CD1c-positive myeloid dendritic cell (primary cell): Measurements from ENCODE around the gene SPAG9.

Experiments used
- DNase-seq: peaks from one replicate; pipeline ENCODE4 v3.0.0-alpha.2; 2016; ENCODE audit errors: extremely low spot score

Gene SPAG9

DNA sequence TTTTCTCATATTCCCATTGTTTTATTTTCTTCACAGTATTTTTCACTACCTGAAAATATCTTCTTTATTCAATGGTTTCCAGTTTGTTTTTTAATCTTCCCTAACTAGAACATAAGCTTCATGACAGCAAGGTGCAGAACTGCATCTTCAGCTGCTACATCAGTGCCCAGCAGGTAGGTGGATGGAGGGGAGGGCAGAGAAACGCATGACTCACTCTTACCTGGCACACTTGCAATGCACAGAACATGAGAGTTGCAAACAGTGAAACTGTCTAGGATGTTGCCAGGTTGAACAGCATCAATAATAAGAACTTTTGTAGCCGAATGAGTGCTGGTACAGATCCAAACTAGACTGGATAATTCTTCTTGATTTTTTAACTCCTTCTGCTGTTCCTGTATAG lies 127.1 kb downstream of the SPAG9 start:
- DNase-seq: no peak

DNA sequence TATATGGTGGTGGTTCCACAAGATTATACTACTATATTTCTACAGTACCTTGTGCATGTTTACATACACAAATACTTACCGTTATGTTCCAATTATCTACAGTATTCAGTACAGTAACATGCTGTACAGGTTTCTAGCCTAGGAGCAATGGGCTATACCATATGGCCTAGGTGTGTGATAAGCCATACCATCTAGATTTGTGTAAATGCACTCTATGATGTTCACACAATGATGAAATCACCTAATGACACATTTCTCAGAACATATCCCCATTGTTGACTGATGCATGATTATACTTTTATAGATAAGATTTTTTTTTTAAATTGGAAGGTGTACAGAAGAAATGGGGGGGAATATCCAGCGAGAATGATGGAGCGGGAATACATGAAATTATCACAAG lies 131.5 kb downstream of the SPAG9 start:
- no peak for DNase-seq

DNA sequence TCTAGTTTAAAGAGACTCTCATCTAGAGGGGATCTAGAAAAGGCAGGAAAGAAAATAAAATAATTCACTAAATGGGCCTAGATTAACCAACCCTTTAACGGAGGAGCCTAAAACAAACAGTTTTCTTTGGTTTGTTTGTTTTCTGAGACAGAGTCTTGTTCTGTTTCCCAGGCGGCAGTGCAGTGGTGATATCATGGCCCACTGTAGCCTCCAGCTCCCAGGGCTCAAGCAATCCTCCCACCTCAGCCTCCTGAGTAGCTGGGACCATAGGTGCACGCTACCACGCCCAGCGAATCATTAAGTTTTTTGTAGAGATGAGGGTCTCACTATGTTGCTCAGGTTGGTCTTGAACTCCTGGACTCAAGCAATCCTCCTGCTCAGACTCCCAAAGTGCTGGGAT lies 132.2 kb downstream of the SPAG9 start:
- DNase-seq: no peak

DNA sequence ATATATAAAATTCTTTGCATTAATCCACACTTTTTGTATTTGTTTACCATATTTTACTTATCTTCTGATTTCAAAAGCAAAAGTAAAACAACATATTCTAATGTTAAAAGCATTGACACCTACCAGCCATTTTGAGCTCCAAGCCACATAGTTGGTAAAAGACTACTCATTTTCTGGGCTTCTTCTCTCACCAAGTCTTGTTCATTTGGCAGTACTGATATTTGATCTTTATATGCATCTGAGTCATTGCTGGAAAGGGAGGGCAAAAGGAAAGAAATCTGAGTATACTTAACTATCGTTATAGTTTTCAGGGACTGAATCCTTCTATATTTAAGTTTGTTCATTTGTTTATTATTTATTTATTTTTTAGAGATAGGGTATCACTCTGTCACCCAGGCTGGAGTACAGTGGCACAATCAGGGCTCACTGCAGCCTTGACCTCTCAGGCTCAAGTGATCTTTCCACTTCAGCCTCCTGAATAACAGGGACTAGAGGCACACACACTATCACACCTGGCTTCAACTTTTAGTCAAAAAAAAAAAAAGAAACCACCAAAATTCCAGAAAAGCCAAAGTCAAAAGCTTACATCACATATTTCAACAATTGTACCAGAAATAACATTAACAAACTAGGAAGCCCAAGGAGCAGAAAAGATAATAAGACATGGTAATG lies 133.5 kb downstream of the SPAG9 start:
- no peak for DNase-seq

DNA sequence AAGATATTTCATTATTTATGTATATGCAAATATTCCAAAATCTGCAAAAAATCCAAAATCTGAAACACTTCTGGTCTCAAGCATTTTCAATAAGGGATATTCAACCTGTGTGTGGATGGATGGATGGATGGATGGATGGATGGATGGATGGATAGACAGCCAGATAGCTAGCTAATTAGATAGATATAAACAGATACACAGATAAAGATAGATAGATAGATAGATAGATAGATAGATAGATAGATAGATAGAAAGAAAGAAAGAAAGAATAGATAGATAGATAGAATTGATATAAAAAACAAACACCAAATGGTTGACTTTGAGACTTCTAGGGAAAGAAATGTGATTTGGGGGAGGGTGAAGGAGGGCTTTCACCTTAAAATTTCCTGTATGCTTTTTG lies 139.4 kb downstream of the SPAG9 start:
- DNase-seq: no peak

DNA sequence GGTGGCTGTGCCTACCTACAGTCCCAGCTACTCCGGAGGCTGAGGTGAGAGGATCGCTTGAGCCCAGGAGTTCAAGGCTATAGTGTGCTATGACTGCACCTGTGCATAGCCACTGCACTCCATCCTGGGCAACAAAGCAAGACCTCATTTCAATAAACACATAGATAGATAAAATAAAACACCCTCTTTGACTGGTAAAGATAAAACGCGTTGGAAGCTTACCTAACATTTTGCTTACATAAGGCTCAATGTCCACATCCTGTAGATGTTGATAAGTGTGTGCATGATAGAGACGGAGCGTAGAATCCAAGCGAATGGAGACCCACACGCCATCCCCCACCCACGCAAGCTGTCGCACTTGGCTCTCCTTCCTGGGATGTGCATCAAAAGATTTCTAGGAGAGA lies 141.1 kb downstream of the SPAG9 start:
- DNase-seq: no peak

DNA sequence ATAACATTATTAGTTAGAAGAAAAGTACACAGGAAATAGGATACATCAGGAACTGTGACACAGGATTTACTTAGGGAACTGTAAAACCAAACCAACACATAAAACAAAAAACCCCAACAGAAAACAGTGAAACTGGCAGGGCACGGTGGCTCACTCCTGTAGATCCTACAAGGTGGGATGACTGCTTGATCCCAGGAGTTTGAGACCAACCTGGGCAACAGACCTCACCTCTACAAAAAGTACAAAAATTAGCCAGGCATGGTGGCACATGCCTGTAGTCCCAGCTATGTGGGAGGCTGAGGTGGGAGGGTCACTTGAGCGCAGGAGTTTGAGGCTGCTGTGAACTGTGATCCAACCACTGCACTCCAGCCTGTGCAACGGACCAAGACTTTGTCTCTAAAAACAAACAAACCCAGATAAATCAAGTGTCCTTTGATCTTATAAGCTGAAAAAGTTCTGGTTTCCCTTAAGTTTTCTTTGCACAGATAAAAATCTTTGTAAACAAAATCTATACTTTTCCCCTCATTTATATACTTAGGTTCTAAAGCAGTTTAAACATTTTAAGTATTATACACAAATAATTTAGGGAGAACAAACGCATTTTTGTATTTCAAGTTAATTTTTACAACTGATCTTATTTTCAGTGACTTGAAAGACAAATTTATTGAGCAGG lies 143.0 kb downstream of the SPAG9 start:
- DNase-seq: no peak

DNA sequence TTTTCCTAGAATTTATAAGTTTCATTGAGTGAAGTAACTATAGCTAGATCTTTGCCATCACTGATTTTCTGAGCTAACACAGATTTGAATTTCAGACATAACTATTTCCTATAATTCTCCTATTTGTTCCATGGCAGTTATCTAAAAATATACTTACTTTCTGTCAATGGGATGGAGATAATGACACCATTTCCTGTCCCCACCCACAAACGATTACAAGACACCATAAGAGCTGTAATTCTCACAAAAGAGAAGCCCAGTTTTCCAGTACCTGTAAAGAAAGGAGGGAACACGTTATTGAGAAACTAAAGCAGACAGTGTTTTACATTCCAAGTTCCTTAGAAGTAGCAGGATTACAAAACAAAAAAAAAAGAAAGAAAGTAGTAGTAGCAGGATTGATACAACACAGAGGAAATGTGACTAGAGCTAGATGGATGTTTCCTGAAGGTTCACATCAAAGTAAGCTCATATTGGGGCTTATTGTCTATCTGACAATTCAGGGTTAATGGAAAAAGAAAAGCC lies 143.7 kb downstream of the SPAG9 start:
- no peak for DNase-seq

DNA sequence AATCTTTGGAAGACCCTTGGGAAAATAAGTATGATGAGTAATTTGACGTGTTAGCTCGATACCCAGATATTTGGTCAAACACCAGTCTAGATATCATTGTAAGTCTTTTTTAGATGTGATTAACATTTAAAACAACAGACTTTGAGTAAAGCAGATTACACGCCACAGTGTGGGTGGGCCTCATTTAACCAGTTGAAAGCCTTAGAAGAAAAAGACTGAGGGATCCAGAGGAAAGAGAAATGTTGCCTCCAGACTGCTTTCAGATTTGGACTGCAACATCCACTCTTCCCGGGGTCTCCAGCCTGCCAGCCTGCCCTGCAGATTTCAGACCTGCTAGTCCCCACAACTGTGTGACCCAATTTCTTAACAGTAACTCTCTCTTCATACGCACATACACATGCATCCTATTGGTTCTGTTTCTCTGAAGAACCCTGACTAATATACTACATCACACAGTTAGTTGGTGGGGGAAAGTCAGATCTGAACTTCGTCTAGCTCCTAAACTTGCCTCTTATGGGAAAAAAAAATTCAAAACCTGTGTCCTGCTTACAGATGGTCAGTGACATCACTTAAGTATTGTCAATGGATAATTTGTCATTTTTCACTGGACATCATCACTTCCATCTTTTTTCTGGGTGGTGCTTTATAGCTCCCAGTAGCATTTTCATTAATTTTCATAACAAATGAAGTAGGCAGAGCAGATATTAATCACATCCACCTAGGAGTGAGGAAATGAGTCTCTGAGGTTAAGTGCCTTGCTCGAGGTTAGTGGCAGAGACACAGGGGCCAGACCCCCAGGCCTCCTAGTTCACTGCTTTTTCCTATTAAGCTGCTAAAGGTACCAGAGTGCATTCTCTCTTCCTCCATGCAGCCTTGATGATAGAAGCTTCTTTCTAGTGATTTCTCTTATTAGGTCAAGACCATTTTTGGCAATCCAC lies 146.8 kb downstream of the SPAG9 start:
- no peak for DNase-seq

DNA sequence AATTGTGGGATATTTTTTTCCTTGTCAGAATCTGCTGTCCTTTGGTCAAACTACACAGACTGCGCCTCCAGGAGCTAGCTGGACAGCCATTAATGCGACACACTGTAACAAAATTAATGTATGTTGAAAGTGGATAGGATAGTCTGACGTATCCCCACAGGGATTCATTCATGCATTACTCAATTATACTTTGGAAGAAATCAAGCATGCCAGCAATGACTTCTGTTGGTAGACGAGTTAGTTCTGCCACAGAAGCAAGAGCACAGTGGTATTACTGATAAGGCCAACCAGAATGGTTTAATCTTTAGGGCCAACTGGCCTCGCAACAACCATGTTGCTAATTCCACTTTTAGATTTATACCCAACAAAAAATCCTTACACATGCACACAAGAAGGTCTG lies 148.1 kb downstream of the SPAG9 start:
- no peak for DNase-seq

DNA sequence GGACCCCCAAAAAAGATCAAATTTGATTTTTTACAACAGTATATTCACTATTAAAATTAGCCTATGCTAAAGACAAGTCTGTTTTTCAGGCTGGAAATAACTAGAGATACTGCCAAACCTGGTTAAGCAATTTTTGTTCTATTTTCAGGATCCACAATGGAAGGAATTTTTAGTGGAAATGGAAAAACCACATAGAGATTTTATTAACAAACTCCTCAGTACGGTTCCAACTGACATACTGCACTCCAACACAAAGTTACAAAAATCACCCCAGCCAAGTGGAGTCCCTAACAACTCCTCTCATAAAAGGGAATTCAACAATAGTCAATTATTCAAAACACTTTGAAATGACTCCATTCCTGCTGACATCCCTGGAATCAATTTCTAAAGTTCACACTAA lies 152.9 kb downstream of the SPAG9 start:
- no peak for DNase-seq

DNA sequence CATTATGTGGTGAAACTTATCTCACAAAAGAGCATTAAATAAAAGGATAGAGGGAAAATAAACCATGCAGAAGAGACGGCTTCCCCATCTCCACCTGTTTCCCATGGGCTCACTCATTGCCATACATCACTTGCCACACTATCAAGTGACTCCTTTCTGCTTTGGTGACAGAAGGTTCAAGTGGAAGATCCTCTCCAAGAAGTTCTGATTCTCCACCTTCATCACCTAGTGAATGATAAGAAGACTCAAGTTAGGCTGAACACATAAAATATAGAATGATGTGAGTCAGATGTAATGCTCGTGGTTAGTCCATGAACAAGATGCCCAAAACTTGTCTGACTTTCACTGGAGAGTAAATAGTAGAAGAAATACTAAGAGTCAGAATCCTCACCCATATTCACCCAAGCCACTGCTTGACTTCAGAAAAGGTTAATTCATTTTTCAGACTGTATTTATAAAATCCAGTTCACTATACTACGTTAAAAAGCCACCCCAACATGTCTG lies 154.5 kb downstream of the SPAG9 start:
- DNase-seq: no peak

DNA sequence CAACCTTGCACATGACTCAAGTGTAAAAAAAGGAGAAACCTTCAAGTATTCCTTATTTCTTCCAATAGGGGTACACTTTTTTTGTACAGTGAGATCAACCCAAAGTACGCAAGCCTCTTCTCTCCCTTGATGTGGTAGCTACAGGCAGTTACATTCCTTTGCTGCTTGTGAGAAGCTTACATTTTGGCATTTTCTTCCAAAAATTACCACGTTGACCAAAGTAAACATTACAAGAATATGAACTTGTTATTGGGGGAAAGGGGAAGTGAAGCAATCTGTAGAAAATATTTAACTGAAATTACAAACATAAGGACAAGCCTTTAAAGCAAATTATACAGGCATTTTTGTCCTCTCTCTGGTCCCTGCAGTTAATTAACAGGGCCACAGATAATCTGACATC lies 157.5 kb downstream of the SPAG9 start:
- no peak for DNase-seq

DNA sequence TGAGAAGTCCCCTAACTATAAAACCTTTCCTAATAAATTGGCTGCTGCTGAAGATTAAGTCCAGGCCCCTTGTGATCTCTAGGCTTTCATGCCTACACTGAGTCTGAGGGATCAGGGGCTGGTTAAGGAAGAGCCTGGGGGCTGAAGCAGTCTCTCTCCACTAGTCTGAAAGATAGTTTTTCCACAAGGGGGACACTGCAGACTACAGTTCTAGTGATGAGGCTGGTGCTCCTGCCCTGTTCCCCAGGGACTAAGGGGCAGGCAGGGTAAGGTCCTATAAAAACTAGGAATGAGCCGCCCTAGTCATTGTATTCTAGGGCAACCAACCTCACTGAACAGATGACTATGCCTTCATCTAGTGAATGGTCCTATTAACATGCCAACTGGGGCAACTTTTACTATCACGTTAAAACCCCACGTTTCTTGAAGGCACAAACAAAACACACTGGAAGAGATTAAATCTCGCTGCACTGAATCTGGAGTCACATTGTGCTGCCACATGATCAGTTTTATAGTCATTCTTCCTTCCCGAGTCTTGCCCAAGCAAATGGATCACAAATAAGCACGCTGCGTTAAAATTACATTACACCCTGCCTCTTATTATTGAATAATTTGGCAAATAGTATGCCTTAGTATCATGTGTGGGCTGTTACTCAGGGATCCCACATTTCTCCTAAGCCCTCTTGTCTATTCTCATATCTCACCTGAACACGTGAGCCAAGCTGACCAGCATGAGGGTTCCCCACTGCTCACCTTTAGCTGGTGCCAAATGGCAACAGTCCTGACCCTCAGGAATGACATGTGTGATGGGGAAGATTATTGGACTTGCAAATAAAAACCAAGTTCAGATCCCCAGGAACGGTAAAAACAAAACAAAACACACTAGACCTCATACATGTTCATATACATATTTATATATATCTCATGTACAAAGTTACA lies 159.1 kb downstream of the SPAG9 start:
- no peak for DNase-seq

DNA sequence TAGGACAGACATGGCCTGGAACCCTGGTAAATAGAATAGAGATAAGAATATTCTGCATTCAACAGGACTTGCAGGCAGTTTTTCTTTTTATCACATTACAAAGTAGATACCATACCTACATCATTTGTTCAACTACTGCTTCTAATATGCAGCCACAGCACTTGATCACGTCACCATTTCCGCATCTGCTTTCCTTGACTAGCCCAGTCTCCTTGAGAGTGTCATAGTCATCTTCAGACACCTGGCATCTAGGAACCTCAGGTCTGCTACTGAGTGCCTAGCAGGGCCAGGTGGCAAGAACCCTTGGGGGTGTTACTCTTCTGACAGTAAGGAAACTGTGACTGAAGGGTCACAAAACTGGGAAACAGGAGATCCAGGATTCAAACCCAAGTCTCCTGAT lies 161.3 kb downstream of the SPAG9 start:
- no peak for DNase-seq

DNA sequence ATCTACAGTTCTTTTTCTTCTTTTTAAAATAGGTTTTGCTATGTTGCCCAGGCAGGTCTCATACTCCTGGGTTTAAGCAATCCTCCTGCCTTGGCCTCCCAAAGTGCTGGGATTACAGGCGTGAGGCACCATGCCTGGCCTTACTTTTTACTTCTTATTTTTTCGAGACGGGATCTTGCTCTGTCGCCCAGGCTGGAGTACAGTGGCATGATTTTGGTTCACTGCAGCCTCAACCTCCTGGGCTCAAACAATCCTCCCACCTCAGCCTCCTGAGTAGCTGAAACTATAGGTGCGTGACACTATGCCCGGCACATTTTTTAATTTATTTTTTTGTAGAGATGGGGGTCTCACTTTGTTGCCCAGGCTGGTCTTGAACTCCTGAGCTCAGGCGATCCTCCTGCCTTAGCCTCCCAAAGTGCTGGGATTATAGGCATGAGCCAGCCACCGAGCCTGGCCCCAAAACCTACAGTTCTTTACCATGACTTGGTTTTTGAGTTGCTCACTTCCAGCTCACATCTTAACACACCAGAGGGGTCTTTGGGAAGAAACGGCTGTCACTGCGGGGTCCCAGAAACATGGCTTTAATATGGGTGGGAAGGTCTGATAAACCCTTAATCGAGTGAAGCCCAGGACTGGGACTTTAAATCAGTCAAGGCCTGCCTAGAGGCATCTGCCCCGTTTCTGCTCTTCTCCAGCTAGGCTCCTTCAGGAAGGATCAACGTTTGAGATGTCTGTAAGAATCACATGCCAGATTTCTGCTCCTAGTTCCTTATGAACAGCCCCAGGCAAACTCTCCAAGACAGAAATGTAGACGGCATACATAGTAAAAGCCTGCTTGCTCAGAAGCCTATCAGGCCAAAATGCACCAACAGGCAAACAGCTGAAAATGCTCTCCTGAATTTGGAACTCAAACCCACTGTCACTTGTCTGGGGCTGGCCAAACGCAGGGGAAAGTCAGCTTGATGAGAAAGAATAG lies 162.8 kb downstream of the SPAG9 start:
- DNase-seq: no peak

DNA sequence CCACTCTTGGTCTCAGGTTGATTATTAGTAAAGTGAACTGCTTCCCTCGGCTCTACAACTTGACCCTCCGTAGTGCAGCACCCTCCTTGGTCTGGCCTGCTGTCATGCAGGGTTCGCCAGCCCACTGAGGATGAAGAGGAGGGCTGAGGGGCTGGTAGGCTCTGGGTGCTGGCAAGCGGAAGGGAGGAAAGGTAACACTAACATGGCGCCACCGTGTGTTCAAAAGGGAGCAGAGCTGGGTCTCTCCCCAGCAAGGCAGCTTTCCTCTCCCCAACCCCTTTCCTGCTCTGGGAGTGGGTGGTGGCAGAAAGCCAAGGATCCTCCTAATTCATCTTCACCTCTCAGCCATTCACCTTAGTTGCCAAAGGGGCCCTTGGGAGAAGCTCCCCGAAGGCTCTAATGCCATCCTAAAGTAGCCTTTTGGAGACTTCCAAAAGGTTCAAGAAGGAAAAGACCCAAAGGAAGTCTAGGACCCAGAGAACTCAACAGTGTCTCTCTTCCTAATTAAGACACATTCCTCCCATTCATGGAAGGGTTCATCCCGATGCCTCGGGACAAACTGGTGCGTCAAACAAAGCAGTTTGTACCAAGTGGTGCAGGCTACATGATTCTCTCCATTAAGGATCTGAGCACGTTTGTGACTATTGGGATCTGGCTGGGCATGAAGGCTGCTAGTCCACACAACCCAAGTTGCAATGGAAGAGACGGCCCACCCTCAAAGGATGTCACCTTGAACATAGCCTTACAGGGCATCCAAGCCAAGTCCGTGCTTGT lies 163.7 kb downstream of the SPAG9 start:
- peak; percentile 69 for DNase-seq

DNA sequence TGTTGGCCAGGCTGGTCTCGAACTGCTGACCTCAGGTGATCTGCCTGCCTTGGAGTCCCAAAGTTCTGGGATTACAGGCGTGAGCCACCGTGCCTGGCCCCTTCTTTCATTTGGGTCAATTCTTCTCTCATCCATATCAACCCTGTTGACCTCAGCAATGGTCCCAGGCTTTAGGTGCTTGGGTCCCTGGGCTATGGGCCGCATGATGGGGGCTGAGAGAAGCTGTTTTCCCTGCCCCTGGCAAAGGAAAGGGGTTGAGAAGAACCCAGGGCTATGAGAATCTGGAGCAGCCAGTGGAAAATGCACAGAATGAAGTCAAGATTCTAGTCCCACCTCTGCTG lies 164.3 kb downstream of the SPAG9 start:
- no peak for DNase-seq

DNA sequence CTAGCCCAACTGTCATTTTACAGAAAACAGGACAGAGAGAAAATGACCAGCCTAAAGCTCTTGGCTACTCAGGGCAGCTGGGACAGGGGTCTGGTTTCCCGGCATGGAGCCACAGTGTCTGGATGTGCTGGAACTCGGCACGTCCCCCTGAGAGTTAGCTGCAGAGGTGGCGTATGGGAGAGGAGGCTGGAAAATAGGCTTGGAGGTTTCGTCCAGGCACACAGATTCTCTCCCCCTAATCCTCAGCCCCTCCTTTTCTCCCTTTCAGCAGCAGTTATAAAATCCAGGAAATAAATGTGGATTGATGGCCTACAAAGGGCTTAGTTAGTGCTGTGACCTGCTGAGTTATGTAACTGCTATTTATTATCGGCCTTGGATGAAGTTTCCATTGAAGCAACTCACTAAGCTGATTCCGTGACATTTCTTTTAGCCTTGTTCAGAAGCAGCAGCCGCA lies 165.0 kb downstream of the SPAG9 start:
- DNase-seq: no peak
